Measurements from ENCODE around the gene FAM83C. TPM values are rescaled to one million over a fixed set of nuclear protein-coding genes. Genes with fewer than 3 reads are reported as not detected.
"Not testable (repeated sequence)": the region's sequence is repeated elsewhere in the genome, so short reads cannot be mapped to it uniquely, and the experiment has no call there.

The FAM83C gene
- total RNA-seq, 1 donor = not detected

DNA sequence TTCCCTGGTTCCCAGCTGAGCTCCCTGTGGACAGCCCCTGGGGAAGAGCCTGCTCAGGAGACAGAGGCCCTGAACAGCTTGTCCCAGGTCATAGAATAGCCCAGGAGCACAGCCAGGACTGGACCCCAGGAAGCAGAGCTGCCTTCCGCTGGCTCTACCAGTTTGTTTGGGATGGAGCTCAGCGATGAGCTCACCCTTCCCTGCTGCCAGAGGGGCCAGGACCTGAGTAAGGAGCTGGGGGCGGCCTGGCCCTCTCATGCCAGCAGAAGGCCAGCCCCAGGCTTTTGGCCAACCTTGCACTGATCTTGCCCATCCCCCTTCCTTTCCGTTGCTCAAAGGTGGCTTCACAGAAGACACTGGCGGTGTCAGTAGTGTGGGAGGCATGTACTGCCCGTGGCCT lies 31.8 kb downstream of the FAM83C start:
- TF ChIP-seq, protein P1, sequence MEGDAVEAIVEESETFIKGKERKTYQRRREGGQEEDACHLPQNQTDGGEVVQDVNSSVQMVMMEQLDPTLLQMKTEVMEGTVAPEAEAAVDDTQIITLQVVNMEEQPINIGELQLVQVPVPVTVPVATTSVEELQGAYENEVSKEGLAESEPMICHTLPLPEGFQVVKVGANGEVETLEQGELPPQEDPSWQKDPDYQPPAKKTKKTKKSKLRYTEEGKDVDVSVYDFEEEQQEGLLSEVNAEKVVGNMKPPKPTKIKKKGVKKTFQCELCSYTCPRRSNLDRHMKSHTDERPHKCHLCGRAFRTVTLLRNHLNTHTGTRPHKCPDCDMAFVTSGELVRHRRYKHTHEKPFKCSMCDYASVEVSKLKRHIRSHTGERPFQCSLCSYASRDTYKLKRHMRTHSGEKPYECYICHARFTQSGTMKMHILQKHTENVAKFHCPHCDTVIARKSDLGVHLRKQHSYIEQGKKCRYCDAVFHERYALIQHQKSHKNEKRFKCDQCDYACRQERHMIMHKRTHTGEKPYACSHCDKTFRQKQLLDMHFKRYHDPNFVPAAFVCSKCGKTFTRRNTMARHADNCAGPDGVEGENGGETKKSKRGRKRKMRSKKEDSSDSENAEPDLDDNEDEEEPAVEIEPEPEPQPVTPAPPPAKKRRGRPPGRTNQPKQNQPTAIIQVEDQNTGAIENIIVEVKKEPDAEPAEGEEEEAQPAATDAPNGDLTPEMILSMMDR (IDR thresholded peaks at IDR 0.05; ENCODE audit: insufficient read depth, low read depth, low read length) = no peak
- DNase-seq (ENCODE audit: low read depth) = no peak
- no peak overlapping the region for H3K4me3 ChIP-seq (ENCODE audit: low read depth, low read length)

DNA sequence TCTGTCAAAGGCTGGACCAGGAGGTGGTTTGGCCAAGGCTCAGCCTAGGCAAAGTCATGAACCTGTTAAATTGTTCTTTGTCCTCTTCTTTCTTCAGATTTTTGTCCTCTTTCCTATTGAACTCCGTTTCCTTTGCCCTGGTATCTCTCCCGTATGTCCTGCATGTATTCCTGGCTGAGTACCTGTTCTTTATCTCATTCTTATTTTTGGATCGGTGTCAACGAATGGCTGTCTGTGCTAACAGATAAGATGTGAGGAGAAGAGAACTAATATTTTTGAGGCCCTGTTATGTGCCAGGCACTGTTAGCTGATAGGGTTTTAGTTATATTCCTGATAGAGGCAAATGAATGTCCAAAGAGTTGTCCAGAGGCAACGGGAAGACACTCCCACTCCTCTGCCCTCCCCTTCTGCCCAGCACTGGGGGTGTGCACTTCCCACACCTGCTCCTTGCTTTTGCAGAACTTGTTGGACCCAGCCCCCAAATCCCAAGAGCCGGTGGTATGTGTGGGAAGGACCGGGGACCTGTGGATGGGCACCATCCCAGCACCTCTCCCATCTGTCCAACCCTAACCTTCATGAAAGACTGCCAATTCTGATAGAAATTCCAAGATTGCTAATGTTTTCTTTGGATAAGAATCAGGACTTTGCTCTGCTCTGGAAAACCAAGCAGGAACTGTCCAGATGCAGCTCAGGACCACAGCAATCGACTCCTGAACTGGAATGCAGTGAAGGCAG lies 34.9 kb downstream of the FAM83C start:
- no peak overlapping the region for H3K4me3 ChIP-seq (ENCODE audit: low read depth, low read length)
- TF ChIP-seq, protein P1 (IDR thresholded peaks at IDR 0.05; ENCODE audit: insufficient read depth, low read depth, low read length) = no peak
- DNase-seq (ENCODE audit: low read depth) = no peak

DNA sequence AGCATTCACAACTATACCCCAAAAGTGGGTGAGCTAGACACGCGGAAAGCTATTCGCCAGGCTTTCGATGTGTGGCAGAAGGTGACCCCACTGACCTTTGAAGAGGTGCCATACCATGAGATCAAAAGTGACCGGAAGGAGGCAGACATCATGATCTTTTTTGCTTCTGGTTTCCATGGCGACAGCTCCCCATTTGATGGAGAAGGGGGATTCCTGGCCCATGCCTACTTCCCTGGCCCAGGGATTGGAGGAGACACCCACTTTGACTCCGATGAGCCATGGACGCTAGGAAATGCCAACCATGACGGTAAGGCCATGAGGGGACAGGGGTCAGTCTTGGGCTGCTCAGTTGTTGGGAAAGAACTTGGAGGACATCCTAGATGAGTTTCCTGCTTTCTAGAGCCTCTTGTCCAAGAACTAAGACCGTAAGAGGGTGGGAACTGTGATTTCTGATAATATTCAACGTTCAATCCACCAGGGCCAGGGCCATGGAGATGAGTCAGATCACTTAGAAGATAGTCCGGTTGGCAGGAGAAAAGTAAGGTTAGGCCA lies 37.7 kb downstream of the FAM83C start:
- no peak for DNase-seq (ENCODE audit: low read depth)
- H3K4me3 ChIP-seq (ENCODE audit: low read depth, low read length) = no peak overlapping the region
- TF ChIP-seq, protein P1 (IDR thresholded peaks at IDR 0.05; ENCODE audit: insufficient read depth, low read depth, low read length) = no peak

DNA sequence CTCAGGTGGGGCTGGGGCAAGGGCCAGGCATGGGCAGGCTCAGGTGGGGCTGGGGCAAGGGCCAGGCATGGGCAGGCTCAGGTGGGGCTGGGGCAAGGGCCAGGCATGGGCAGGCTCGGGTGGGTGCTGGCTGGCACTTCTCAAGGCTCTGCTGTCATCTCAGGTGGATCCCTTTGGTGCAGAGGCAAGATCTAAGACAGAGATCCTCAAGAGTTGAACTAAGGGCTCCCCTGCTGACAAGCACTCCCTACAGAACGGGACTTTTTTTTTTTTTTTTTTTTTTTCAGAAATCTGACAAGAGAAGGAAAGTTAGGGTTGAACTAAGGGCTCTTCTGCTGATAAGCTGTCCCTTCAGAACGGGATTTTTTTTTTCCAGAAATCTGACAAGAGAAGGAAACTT lies 39.2 kb downstream of the FAM83C start:
- no peak for DNase-seq (ENCODE audit: low read depth)
- TF ChIP-seq, protein P1 (IDR thresholded peaks at IDR 0.05; ENCODE audit: insufficient read depth, low read depth, low read length) = no peak
- H3K4me3 ChIP-seq (ENCODE audit: low read depth, low read length) = no peak overlapping the region

DNA sequence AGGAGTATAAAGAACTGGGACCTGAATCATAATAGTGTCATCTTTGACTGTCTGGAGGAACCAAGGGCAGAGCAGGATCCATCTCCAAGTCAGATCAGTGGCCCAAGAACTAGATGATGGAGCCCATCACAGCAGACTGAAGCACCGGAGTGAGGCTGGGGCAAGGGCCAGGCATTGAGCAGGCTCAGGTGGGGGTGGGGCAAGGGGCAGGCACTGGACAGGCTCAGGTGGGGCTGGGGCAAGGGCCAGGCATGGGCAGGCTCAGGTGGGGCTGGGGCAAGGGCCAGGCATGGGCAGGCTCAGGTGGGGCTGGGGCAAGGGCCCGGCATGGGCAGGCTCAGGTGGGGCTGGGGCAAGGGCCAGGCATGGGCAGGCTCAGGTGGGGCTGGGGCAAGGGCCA lies 39.6 kb downstream of the FAM83C start:
- not testable (repeated sequence) for H3K4me3 ChIP-seq (ENCODE audit: low read depth, low read length); DNase-seq (ENCODE audit: low read depth)

DNA sequence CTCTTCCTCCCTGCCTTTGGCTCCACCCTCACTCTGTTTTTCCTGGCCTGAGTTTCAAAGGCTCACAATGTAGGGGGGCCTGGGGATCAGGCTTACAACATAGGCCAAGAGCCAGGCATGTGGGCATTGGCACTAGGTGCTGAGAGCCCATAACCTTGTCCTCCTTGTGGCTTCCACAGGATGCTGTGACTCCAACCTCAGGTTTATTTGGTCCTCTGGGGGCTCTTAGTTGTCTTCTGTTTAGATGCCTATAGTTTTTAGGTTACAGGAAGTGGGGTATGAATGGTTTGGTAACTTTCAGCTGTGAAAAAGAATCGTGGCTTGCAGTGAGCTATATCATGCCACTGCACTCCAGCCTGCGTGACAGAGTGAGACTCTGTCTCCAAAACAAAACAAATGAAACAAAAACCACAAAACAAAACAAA lies 40.2 kb downstream of the FAM83C start:
- no peak overlapping the region for H3K4me3 ChIP-seq (ENCODE audit: low read depth, low read length)
- DNase-seq (ENCODE audit: low read depth) = no peak
- TF ChIP-seq, protein P1 (IDR thresholded peaks at IDR 0.05; ENCODE audit: insufficient read depth, low read depth, low read length) = no peak

DNA sequence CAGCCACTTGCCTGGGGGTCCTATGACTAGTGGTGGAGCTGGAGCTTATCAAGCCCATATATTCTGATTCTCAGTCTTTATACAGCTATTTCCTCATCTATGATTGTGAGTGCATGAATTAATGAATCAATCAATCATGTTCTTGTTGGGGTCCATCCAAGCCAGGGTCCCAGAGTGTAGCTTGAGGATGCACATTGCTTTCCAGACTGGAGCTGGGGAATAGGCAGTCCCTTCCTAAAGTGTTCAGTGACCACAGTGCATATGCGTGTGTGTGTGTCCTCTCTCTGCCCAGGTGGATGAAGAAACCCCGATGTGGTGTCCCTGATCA lies 40.6 kb downstream of the FAM83C start:
- TF ChIP-seq, protein P1 (IDR thresholded peaks at IDR 0.05; ENCODE audit: insufficient read depth, low read depth, low read length) = no peak
- DNase-seq (ENCODE audit: low read depth) = no peak
- no peak overlapping the region for H3K4me3 ChIP-seq (ENCODE audit: low read depth, low read length)
